ENCODE measurements around the gene BICDL2. TPM values are rescaled to one million over a fixed set of nuclear protein-coding genes. Genes with fewer than 3 reads are reported as not detected.

BICDL2 gene
- total and polyA plus RNA-seq, 9 of the 15 experiments (the other 6 are each of a cell fraction or from before 2014, with no cell fraction given), result 0.09 to 0.28 (median 0.09) TPM; not detected in 6

DNA sequence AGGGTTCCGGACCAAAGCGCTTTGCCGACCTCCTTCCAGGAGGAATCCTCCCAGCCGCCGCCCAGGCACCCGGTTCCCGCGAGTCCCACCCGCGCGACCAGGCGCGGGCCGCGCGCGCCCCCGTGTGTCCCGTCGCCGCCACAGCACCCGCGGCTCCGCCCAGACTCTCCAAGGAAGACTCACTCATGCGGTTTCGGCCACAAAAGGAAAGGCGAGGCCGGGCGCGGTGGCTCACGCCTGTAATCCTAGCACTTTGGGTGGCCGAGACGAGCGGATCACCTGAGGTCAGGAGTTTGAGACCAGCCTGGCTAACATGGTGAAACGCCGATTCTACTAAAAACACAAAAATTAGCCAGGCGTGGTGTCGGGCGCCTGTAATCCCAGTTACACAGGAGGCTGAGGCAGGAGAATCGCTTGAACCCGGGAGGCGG lies 53.0 kb downstream of the BICDL2 start (continued):
- TF ChIP-seq, protein P1, sequence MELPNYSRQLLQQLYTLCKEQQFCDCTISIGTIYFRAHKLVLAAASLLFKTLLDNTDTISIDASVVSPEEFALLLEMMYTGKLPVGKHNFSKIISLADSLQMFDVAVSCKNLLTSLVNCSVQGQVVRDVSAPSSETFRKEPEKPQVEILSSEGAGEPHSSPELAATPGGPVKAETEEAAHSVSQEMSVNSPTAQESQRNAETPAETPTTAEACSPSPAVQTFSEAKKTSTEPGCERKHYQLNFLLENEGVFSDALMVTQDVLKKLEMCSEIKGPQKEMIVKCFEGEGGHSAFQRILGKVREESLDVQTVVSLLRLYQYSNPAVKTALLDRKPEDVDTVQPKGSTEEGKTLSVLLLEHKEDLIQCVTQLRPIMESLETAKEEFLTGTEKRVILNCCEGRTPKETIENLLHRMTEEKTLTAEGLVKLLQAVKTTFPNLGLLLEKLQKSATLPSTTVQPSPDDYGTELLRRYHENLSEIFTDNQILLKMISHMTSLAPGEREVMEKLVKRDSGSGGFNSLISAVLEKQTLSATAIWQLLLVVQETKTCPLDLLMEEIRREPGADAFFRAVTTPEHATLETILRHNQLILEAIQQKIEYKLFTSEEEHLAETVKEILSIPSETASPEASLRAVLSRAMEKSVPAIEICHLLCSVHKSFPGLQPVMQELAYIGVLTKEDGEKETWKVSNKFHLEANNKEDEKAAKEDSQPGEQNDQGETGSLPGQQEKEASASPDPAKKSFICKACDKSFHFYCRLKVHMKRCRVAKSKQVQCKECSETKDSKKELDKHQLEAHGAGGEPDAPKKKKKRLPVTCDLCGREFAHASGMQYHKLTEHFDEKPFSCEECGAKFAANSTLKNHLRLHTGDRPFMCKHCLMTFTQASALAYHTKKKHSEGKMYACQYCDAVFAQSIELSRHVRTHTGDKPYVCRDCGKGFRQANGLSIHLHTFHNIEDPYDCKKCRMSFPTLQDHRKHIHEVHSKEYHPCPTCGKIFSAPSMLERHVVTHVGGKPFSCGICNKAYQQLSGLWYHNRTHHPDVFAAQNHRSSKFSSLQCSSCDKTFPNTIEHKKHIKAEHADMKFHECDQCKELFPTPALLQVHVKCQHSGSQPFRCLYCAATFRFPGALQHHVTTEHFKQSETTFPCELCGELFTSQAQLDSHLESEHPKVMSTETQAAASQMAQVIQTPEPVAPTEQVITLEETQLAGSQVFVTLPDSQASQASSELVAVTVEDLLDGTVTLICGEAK (IDR thresholded peaks at IDR 0.05), result no peak
- TF ChIP-seq, protein P1 (CRISPR knock-in tag; IDR thresholded peaks at IDR 0.05), result no peak
- TF ChIP-seq HDAC1 (IDR thresholded peaks at IDR 0.05), result no peak
- TF ChIP-seq, protein P2, sequence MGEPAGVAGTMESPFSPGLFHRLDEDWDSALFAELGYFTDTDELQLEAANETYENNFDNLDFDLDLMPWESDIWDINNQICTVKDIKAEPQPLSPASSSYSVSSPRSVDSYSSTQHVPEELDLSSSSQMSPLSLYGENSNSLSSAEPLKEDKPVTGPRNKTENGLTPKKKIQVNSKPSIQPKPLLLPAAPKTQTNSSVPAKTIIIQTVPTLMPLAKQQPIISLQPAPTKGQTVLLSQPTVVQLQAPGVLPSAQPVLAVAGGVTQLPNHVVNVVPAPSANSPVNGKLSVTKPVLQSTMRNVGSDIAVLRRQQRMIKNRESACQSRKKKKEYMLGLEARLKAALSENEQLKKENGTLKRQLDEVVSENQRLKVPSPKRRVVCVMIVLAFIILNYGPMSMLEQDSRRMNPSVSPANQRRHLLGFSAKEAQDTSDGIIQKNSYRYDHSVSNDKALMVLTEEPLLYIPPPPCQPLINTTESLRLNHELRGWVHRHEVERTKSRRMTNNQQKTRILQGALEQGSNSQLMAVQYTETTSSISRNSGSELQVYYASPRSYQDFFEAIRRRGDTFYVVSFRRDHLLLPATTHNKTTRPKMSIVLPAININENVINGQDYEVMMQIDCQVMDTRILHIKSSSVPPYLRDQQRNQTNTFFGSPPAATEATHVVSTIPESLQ (CRISPR knock-in tag; IDR thresholded peaks at IDR 0.05), result no peak
- peak in 1 of 2 experiments; percentile 42; a peak in 2 of 4 replicates for TF ChIP-seq NRF1 (conservative IDR thresholded peaks at IDR 0.05 in 1 of 2, IDR thresholded peaks at IDR 0.05 in 1 of 2)
- TF ChIP-seq, protein P3, sequence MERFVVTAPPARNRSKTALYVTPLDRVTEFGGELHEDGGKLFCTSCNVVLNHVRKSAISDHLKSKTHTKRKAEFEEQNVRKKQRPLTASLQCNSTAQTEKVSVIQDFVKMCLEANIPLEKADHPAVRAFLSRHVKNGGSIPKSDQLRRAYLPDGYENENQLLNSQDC (CRISPR knock-in tag; IDR thresholded peaks at IDR 0.05), result no peak
- TF ChIP-seq ZNF696 (CRISPR knock-in tag; conservative IDR thresholded peaks at IDR 0.05), result no peak
- no peak for TF ChIP-seq ZNF165 (CRISPR knock-in tag; IDR thresholded peaks at IDR 0.05; ENCODE audit: borderline replicate concordance)
- TF ChIP-seq STAG1 (CRISPR knock-in tag; IDR thresholded peaks at IDR 0.05; ENCODE audit: borderline replicate concordance), result no peak; the same call in 1 of the 2 replicates
- no peak for TF ChIP-seq GATAD2A (IDR thresholded peaks at IDR 0.05)
- TF ChIP-seq HEY1 (CRISPR knock-in tag; IDR thresholded peaks at IDR 0.05; ENCODE audit: borderline replicate concordance), result no peak
- TF ChIP-seq, protein P4, sequence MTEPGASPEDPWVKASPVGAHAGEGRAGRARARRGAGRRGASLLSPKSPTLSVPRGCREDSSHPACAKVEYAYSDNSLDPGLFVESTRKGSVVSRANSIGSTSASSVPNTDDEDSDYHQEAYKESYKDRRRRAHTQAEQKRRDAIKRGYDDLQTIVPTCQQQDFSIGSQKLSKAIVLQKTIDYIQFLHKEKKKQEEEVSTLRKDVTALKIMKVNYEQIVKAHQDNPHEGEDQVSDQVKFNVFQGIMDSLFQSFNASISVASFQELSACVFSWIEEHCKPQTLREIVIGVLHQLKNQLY (CRISPR knock-in tag; conservative IDR thresholded peaks at IDR 0.05), result no peak
- TF ChIP-seq PRPF4 (IDR thresholded peaks at IDR 0.05; ENCODE audit: insufficient read depth, low read depth, low read length, poor library complexity, severe bottlenecking), result no peak
- no peak for TF ChIP-seq ZNF121 (CRISPR knock-in tag; conservative IDR thresholded peaks at IDR 0.05)
- TF ChIP-seq, protein P5, sequence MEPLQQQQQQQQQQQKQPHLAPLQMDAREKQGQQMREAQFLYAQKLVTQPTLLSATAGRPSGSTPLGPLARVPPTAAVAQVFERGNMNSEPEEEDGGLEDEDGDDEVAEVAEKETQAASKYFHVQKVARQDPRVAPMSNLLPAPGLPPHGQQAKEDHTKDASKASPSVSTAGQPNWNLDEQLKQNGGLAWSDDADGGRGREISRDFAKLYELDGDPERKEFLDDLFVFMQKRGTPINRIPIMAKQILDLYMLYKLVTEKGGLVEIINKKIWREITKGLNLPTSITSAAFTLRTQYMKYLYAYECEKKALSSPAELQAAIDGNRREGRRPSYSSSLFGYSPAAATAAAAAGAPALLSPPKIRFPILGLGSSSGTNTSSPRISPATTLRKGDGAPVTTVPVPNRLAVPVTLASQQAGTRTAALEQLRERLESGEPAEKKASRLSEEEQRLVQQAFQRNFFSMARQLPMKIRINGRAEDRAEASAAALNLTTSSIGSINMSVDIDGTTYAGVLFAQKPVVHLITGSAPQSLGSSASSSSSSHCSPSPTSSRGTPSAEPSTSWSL (CRISPR knock-in tag; IDR thresholded peaks at IDR 0.05; ENCODE audit: borderline replicate concordance), result no peak

Measured in K562 (cell line).